Measurements from ENCODE around the gene KCNQ2. TPM values are rescaled to one million over a fixed set of nuclear protein-coding genes. Genes with fewer than 3 reads are reported as not detected.

The KCNQ2 gene
- total RNA-seq, 1 donor from 2014 or later, result 11.5 TPM

DNA sequence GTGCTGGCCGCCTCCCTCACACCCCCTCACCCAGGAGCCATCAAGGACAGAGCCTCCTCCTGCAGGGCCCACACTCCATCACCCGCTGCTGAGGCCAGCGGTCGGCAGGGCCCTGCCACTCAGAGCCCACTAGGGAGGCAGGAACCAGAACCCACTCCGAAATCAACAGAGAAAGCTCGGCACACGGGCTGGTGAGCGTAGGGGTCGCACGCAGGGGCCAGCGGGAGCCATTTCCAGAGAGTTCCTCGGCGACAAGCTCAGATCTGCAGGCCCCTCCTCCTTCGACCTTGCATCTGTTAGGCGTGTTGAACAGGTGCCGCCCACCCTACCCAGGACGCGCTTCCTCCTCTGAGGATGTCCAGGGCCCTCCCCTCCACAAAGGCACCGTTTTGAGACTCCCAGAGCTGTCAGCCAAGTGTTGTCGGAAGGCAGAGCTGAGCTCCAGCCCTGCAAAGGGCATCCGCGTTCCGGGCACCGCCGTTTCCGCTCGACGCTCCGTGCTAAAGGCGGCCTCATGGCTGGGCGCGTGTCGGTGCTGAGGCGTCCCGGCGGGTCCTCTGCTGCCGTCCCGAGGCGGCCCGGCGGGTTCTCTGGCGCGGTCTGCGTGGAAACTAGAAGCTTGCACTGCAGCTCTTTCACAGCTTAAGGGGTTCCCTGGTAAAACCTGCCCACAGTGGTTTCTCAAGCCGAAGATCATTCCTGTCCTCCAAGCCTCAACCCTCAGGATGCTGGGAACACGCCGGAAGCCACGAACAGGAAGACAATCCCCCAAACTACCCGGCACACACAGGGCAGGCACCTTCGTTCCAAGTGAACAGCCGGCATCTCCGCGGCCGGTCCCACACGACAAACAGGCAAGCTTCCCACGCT, 6.8 kb downstream of the KCNQ2 start:
- Histone ChIP-seq H3K4me3 (ENCODE audit: insufficient read depth, low read depth, low read length) (no peak overlapping the region), H3K9me3 (ENCODE audit: insufficient read depth, low read depth, low read length) (no peaks in the 10 kb centered on the region), H3K4me1 (ENCODE audit: insufficient read depth, low read length) (no peaks in the 10 kb centered on the region), H3K36me3 (ENCODE audit: insufficient read depth, low read length) (no peaks in the 10 kb centered on the region), H2AFZ (ENCODE audit: low read depth, low read length) (no peak overlapping the region), H3K79me2 (ENCODE audit: insufficient read depth, low read length) (no peaks in the 10 kb centered on the region), H3K27me3 (ENCODE audit: insufficient read depth, low read length) (peaks cover 24% of the 10 kb centered on the region), H4K20me1 (ENCODE audit: insufficient read depth, low read length) (no peaks in the 10 kb centered on the region), H3K27ac (ENCODE audit: low read depth, low read length) (no peak overlapping the region), H3K4me2 (ENCODE audit: low read length) (no peak overlapping the region), H3K9ac (ENCODE audit: low read length) (no peak overlapping the region)
- Mint-ChIP-seq H3K27me3 (ENCODE audit: low read depth, unreplicated experiment) (peaks cover 43% of the 10 kb centered on the region), H3K4me1 (ENCODE audit: low read depth, unreplicated experiment) (peaks cover 9% of the 10 kb centered on the region), H3K9me3 (ENCODE audit: unreplicated experiment) (no peaks in the 10 kb centered on the region), H3K27ac (ENCODE audit: unreplicated experiment) (no peak overlapping the region), H3K4me3 (ENCODE audit: unreplicated experiment) (no peak overlapping the region), H3K36me3 (ENCODE audit: low read depth, unreplicated experiment) (peaks cover 2% of the 10 kb centered on the region)
- DNase-seq (ENCODE audit: low read depth), result no peak
- TF ChIP-seq EZH2 (IDR thresholded peaks at IDR 0.05; ENCODE audit: insufficient read depth, low read length), result no peak
- TF ChIP-seq, protein P1, sequence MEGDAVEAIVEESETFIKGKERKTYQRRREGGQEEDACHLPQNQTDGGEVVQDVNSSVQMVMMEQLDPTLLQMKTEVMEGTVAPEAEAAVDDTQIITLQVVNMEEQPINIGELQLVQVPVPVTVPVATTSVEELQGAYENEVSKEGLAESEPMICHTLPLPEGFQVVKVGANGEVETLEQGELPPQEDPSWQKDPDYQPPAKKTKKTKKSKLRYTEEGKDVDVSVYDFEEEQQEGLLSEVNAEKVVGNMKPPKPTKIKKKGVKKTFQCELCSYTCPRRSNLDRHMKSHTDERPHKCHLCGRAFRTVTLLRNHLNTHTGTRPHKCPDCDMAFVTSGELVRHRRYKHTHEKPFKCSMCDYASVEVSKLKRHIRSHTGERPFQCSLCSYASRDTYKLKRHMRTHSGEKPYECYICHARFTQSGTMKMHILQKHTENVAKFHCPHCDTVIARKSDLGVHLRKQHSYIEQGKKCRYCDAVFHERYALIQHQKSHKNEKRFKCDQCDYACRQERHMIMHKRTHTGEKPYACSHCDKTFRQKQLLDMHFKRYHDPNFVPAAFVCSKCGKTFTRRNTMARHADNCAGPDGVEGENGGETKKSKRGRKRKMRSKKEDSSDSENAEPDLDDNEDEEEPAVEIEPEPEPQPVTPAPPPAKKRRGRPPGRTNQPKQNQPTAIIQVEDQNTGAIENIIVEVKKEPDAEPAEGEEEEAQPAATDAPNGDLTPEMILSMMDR (IDR thresholded peaks at IDR 0.05; ENCODE audit: insufficient read depth, low read depth, low read length), result no peak
- no peak for FAIRE-seq

DNA sequence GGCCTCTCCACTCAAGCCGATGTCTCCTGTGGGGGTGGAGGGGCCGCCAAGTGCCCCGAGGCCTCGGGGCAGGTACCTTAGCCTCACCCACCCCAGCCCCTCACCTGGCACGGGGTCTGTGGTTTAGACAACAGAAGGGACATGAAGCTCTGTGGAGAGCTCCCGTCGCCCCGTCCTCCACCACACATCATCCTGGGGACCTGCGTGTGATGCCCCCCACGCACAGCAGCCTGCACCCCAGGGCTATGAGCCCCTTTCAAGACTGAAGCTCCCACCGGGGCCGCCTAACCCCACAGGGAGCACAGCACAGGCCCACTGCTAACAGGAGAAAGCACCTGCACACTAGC, 8.2 kb downstream of the KCNQ2 start:
- no peak overlapping the region for H3K27ac ChIP-seq (ENCODE audit: low read depth, low read length)
- no peaks in the 10 kb centered on the region for H4K20me1 ChIP-seq (ENCODE audit: insufficient read depth, low read length)

More for the DNA sequence above, 8.2 kb downstream of the KCNQ2 start:
- Mint-ChIP-seq H3K9me3 (ENCODE audit: unreplicated experiment) (no peaks in the 10 kb centered on the region), H3K27me3 (ENCODE audit: low read depth, unreplicated experiment) (peaks cover 42% of the 10 kb centered on the region), H3K27ac (ENCODE audit: unreplicated experiment) (no peak overlapping the region), H3K4me3 (ENCODE audit: unreplicated experiment) (no peak overlapping the region), H3K4me1 (ENCODE audit: low read depth, unreplicated experiment) (peaks cover 9% of the 10 kb centered on the region), H3K36me3 (ENCODE audit: low read depth, unreplicated experiment) (peaks cover 2% of the 10 kb centered on the region)
- FAIRE-seq (no peak), DNase-seq (ENCODE audit: low read depth) (no peak)
- Histone ChIP-seq H3K36me3 (ENCODE audit: insufficient read depth, low read length) (no peaks in the 10 kb centered on the region), H3K9me3 (ENCODE audit: insufficient read depth, low read depth, low read length) (no peaks in the 10 kb centered on the region), H3K4me3 (ENCODE audit: insufficient read depth, low read depth, low read length) (no peak overlapping the region), H2AFZ (ENCODE audit: low read depth, low read length) (no peak overlapping the region), H3K4me2 (ENCODE audit: low read length) (no peak overlapping the region), H3K9ac (ENCODE audit: low read length) (no peak overlapping the region), H3K4me1 (ENCODE audit: insufficient read depth, low read length) (no peaks in the 10 kb centered on the region), H3K27me3 (ENCODE audit: insufficient read depth, low read length) (peaks cover 17% of the 10 kb centered on the region), H3K79me2 (ENCODE audit: insufficient read depth, low read length) (no peaks in the 10 kb centered on the region)
- TF ChIP-seq, protein P1 (IDR thresholded peaks at IDR 0.05; ENCODE audit: insufficient read depth, low read depth, low read length), result no peak
- no peak for TF ChIP-seq EZH2 (IDR thresholded peaks at IDR 0.05; ENCODE audit: insufficient read depth, low read length)
